GM21737 (cell line): Measurements from ENCODE around the gene SEMA4A.

Experiments
- ATAC-seq: cut with Tn5 transposase; IDR thresholded peaks from one replicate; pipeline ENCODE4 v1.9.1; 2021; ENCODE audit warnings: mild to moderate bottlenecking, moderate library complexity; ENCODE audit not compliant: unreplicated experiment

SEMA4A gene

GRCh38 chr1:156134716-156135435 lies 18.5 kb upstream of the SEMA4A start:
- no peak for ATAC-seq

- no peak for ATAC-seq
Observed at GRCh38 chr1:156135930-156136871, 17.2 kb upstream of the SEMA4A start.

- ATAC-seq: no peak
Observed at GRCh38 chr1:156136970-156137483, 16.4 kb upstream of the SEMA4A start.

- no peak for ATAC-seq
Observed at GRCh38 chr1:156138458-156138867, 14.9 kb upstream of the SEMA4A start.

GRCh38 chr1:156140879-156141707 lies 12.3 kb upstream of the SEMA4A start:
- no peak for ATAC-seq

- no peak for ATAC-seq
Observed at GRCh38 chr1:156143765-156144489, 9.5 kb upstream of the SEMA4A start.

GRCh38 chr1:156144742-156145141 lies 8.6 kb upstream of the SEMA4A start:
- ATAC-seq: no peak

GRCh38 chr1:156145650-156146019 lies 7.8 kb upstream of the SEMA4A start:
- ATAC-seq: no peak

- no peak for ATAC-seq
Observed at GRCh38 chr1:156146020-156146768, 7.2 kb upstream of the SEMA4A start.

GRCh38 chr1:156146769-156147405 lies 6.5 kb upstream of the SEMA4A start:
- no peak for ATAC-seq

GRCh38 chr1:156148216-156148615 lies 5.2 kb upstream of the SEMA4A start:
- no peak for ATAC-seq

GRCh38 chr1:156149374-156150332 lies 3.7 kb upstream of the SEMA4A start:
- ATAC-seq: peak; percentile 41

- ATAC-seq: no peak
Observed at GRCh38 chr1:156150333-156151011, 2.9 kb upstream of the SEMA4A start.

GRCh38 chr1:156151093-156151688 lies 2.2 kb upstream of the SEMA4A start:
- ATAC-seq: no peak

- ATAC-seq: no peak
Observed at GRCh38 chr1:156152628-156153027, 757 bp upstream of the SEMA4A start.

- ATAC-seq: peak; percentile 48
Observed at GRCh38 chr1:156154317-156154749, 948 bp downstream of the SEMA4A start.
